Endometrial microvascular endothelial cells (primary cell): ENCODE results near the gene FAM219A. TPM values are rescaled to one million over a fixed set of nuclear protein-coding genes. Genes with fewer than 3 reads are reported as not detected.

ENCODE experiments used
- in situ Hi-C: cut with HindIII; loops from 2 replicates; pipeline ENCODE4 v1.10.0; 2017; ENCODE audit warnings: low sequenced_read_pairs, low pct_unique_long_range_greater_than_20kb; ENCODE audit errors: inconsistent ontology term
- total RNA-seq: library from RNA; depleted of rRNA; stranded (reverse); fragments of >200 nt; gene quantifications from one replicate; pipeline ENCODE4 v1.2.3, GENCODE V29; 2015; ENCODE audit errors: inconsistent ontology term

Gene FAM219A
- 22.7 TPM for total RNA-seq

- in situ Hi-C loops = no loop called here
These were observed at the start of gene FAM219A, which contains the start of gene DNAI1 for GRCh38 chr9:34458013-34458958. Gene FAM219A, minus strand, starts transcription at chr9:34458570. Its CDS starts 307 bp downstream, at chr9:34458263. Gene DNAI1, plus strand, starts transcription at chr9:34458805. Its CDS starts 201 bp downstream, at chr9:34459006.

GRCh38 chr9:34507966-34508365, 49.6 kb upstream of the FAM219A start:
- in situ Hi-C loops = no loop called here

GRCh38 chr9:34507556-34507955, 49.2 kb upstream of the FAM219A start:
- in situ Hi-C loops = no loop called here

- in situ Hi-C loops = no loop called here
These were observed 48.3 kb upstream of the FAM219A start for GRCh38 chr9:34506623-34507022.

- in situ Hi-C loops = no loop called here
These were observed 47.2 kb upstream of the FAM219A start for GRCh38 chr9:34505370-34506120.

- in situ Hi-C loops = no loop called here
These were observed 45.0 kb upstream of the FAM219A start for GRCh38 chr9:34503406-34503805.

GRCh38 chr9:34502891-34503290, 44.5 kb upstream of the FAM219A start:
- in situ Hi-C loops = no loop called here

GRCh38 chr9:34502471-34502870, 44.1 kb upstream of the FAM219A start:
- in situ Hi-C loops = no loop called here

- in situ Hi-C loops = no loop called here
These were observed 43.6 kb upstream of the FAM219A start for GRCh38 chr9:34501889-34502425.

- in situ Hi-C loops = no loop called here
These were observed 43.0 kb upstream of the FAM219A start for GRCh38 chr9:34501372-34501771.

- in situ Hi-C loops = no loop called here
These were observed 42.4 kb upstream of the FAM219A start for GRCh38 chr9:34500623-34501267.

GRCh38 chr9:34499076-34499475, 40.7 kb upstream of the FAM219A start:
- in situ Hi-C loops = no loop called here

GRCh38 chr9:34498553-34498952, 40.2 kb upstream of the FAM219A start:
- in situ Hi-C loops = no loop called here

- in situ Hi-C loops = no loop called here
These were observed 37.9 kb upstream of the FAM219A start for GRCh38 chr9:34496149-34496712.

- in situ Hi-C loops = no loop called here
These were observed 35.7 kb upstream of the FAM219A start for GRCh38 chr9:34493972-34494535.

GRCh38 chr9:34492051-34492450, 33.7 kb upstream of the FAM219A start:
- in situ Hi-C loops = no loop called here

GRCh38 chr9:34491596-34491995, 33.2 kb upstream of the FAM219A start:
- in situ Hi-C loops = no loop called here

- in situ Hi-C loops = no loop called here
These were observed 32.4 kb upstream of the FAM219A start for GRCh38 chr9:34490760-34491159.
